ENCODE data around the gene KPNA3. TPM values are rescaled to one million over a fixed set of nuclear protein-coding genes. Genes with fewer than 3 reads are reported as not detected.
A peak's percentile ranks its signal among the peaks of the same experiment; 100 is the strongest.

The KPNA3 gene
- total and polyA plus RNA-seq, 7 donors = 32.3 to 157 (median 127) TPM

DNA sequence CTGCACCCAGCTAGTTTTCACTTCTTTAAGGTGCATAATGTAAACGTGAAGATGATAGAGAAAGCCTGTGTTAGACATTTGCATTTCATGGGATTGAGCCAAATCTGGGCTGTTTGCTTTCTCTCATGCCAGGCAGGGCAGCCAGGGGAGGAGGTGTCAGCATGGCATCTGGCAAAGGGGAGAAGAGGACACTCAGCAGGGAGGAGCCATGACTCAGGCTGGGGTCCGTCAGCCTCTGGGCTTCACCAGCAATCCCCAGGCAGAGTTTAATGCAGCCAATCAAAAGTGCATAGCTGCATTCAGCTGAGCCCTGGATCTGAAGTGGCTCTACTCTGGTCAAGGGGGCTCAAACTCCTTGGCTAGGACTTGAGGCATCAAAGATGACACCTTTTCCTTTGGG lies 124.7 kb downstream of the KPNA3 start:
- Histone ChIP-seq H3K9me3 (no peaks in the 10 kb centered on the region), H3K27me3 (ENCODE audit: insufficient read depth in 3 of 3, low read length in 2 of 3) (no peaks in the 10 kb centered on the region), H3K4me3 (no peak overlapping the region), H3K4me1 (peaks cover 17% of the 10 kb centered on the region), H3K27ac (no peak overlapping the region), H3K36me3 (ENCODE audit: insufficient read depth in 1 of 2, low read depth in 1 of 2) (peaks cover 0 to 32% of the 10 kb centered on the region in 2 donors)
- ATAC-seq = peak in 3 of 4 donors; percentile 49 to 72 (median 64)
- intact Hi-C loops (cut with DNase I) = loop anchor here in 1 of 2 donors (5.0 kb wide), 1 partner anchor 120 kb away; no protein-coding TSS in a partner anchor
- 46 to 48% (median 46%) methylated on average over 2 of the region's 2 CpGs for WGBS, 3 donors
- TF ChIP-seq, protein P1, sequence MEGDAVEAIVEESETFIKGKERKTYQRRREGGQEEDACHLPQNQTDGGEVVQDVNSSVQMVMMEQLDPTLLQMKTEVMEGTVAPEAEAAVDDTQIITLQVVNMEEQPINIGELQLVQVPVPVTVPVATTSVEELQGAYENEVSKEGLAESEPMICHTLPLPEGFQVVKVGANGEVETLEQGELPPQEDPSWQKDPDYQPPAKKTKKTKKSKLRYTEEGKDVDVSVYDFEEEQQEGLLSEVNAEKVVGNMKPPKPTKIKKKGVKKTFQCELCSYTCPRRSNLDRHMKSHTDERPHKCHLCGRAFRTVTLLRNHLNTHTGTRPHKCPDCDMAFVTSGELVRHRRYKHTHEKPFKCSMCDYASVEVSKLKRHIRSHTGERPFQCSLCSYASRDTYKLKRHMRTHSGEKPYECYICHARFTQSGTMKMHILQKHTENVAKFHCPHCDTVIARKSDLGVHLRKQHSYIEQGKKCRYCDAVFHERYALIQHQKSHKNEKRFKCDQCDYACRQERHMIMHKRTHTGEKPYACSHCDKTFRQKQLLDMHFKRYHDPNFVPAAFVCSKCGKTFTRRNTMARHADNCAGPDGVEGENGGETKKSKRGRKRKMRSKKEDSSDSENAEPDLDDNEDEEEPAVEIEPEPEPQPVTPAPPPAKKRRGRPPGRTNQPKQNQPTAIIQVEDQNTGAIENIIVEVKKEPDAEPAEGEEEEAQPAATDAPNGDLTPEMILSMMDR (IDR thresholded peaks at IDR 0.05) = no peak
- no peak for DNase-seq

DNA sequence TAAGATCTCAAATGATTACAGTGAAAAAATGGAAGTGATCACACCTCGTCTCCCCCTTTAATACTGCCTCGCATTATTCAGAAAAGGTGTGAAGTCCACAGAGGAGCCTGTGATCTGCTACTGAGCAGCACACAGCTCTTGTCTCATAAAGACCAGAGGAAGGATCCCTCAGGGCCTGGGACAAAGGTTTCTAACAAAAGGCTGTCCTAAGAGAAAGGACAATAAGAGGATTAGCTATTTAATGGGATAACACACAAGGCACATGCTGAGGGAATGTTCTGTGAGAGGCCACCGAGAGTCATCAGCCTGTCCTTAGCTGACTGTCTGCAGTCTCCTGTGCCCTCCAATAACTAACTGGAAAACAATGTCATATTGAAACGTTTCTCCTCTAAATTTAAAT lies 127.9 kb downstream of the KPNA3 start:
- H3K27ac ChIP-seq = no peak overlapping the region
- peaks cover 5% of the 10 kb centered on the region for H3K4me1 ChIP-seq
- TF ChIP-seq, protein P1 (IDR thresholded peaks at IDR 0.05) = no peak
- intact Hi-C loops (cut with DNase I) = loop anchor here in 1 of 2 donors (5.0 kb wide), 1 partner anchor 123 kb away; no protein-coding TSS in a partner anchor
- no peaks in the 10 kb centered on the region for H3K27me3 ChIP-seq (ENCODE audit: insufficient read depth in 3 of 3, low read length in 2 of 3)
- H3K9me3 ChIP-seq = no peaks in the 10 kb centered on the region
- no peak overlapping the region for H3K4me3 ChIP-seq
- peaks cover 0 to 61% of the 10 kb centered on the region in 2 donors for H3K36me3 ChIP-seq (ENCODE audit: insufficient read depth in 1 of 2, low read depth in 1 of 2)
- WGBS, 3 donors = 75 to 89% (median 88%) methylated on average over 4 of the region's 4 CpGs
- DNase-seq (no peak), ATAC-seq (no peak)

DNA sequence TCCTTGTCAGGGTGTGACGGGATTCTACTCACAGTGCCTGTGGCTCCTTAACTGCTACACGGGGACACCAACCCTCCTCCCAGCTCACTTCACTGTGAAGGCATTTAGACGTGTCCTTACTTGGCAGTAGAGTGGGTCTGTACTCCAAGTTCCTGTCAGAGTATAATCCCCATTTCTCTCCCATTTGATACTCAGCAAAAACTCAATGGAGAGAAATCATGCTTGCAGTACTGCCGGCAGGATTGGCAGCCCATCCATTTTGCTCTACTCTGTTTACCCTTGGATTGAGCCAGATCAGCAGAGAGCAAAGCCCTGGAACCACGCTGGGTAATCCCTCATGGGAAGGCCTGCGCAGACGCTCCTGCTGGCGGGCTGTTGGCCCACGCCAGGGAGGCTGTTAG lies 135.2 kb downstream of the KPNA3 start:
- peak; percentile 30 to 77 for DNase-seq
- Histone ChIP-seq H3K36me3 (ENCODE audit: insufficient read depth in 1 of 2, low read depth in 1 of 2) (peaks cover 0 to 24% of the 10 kb centered on the region in 2 donors), H3K27ac (peak overlapping the region; percentile 97), H3K4me3 (no peak overlapping the region), H3K9me3 (no peaks in the 10 kb centered on the region), H3K4me1 (peaks cover 44% of the 10 kb centered on the region), H3K27me3 (ENCODE audit: insufficient read depth in 3 of 3, low read length in 2 of 3) (no peaks in the 10 kb centered on the region)
- TF ChIP-seq, protein P1 (IDR thresholded peaks at IDR 0.05) = no peak
- peak; percentile 42 to 79 (median 74) for ATAC-seq
- WGBS, 3 donors = 33 to 39% (median 35%) methylated on average over 9 of the region's 9 CpGs
- intact Hi-C loops (cut with DNase I) = loop anchor here (10.0 kb wide), 2 partner anchors 278 to 468 kb away; partner anchors contain the start of gene SPRYD7 (in 1 of the 2)

DNA sequence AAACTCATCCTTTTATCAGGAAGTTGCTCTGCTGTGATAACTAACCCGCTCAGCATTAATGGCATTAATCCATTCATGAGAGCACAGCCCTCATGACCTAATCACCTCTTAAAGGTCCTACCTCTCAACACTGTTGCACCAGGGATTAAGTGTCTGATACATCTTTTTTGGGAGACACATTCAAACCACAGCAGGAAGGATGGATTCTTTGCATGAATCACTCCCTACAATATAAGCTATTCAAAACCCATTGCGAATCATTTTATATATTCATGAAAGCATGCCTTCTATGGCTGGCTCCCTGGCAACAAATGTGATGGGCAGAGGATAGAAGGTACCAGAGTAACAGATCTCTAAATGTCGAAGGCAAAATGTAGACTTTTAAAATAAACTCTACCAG lies 136.6 kb downstream of the KPNA3 start:
- Histone ChIP-seq H3K4me1 (peaks cover 56% of the 10 kb centered on the region), H3K9me3 (no peaks in the 10 kb centered on the region), H3K4me3 (no peak overlapping the region), H3K27me3 (ENCODE audit: insufficient read depth in 3 of 3, low read length in 2 of 3) (no peaks in the 10 kb centered on the region), H3K36me3 (ENCODE audit: insufficient read depth in 1 of 2, low read depth in 1 of 2) (peaks cover 0 to 11% of the 10 kb centered on the region in 2 donors), H3K27ac (peak overlapping the region; percentile 97)
- TF ChIP-seq, protein P1 (IDR thresholded peaks at IDR 0.05) = no peak
- ATAC-seq = peak; percentile 15 to 45 (median 42)
- intact Hi-C loops (cut with DNase I) = loop anchor here (10.0 kb wide), 2 partner anchors 279 to 469 kb away; partner anchors contain the start of gene SPRYD7 (in 1 of the 2)
- 31 to 71% (median 45%) methylated on average over 3 of the region's 3 CpGs for WGBS, 3 donors
- DNase-seq = no peak
